ENCODE measurements around the gene GPC5. TPM values are rescaled to one million over a fixed set of nuclear protein-coding genes. Genes with fewer than 3 reads are reported as not detected.
"Not testable (repeated sequence)": the region's sequence is repeated elsewhere in the genome, so short reads cannot be mapped to it uniquely, and the experiment has no call there.

Gene GPC5
- under 1 TPM in 1 of 4 donors, not detected in 3; 0.47 TPM for total RNA-seq

- peak; percentile 94 for ATAC-seq
- no peaks in the 10 kb centered on the region for H3K9me3 ChIP-seq
- peaks cover 0 to 21% (median 11%) of the 10 kb centered on the region in 3 donors for H3K4me1 ChIP-seq
- 0 to 8% methylated on average over 5 to 7 of the region's 76 CpGs for WGBS, 2 donors (ENCODE audit: low coverage in 1 of 2)
- peak within 1 kb of the TSS; percentile 7 to 56 for H3K4me3 ChIP-seq
- H3K27ac ChIP-seq: no peak within 1 kb of the TSS
- H3K27me3 ChIP-seq: peaks cover 85% of the 10 kb centered on the region
- TF ChIP-seq EP300 (IDR thresholded peaks at IDR 0.05) (no peak), POLR2A (IDR thresholded peaks at IDR 0.05) (no peak)
- no peaks in the 10 kb centered on the region for H3K36me3 ChIP-seq
Measured at GRCh38 chr13:91398413-91399188, at the start of gene GPC5. Gene GPC5, plus strand, starts transcription at chr13:91398621.

- Histone ChIP-seq H3K9me3 (no peaks in the 10 kb centered on the region), H3K4me3 (peak overlapping the region; percentile 64 to 98), H3K27me3 (peaks cover 13% of the 10 kb centered on the region), H3K27ac (peak overlapping the region; percentile 59 to 97 (median 96)), H3K36me3 (peaks cover 0 to 33% of the 10 kb centered on the region in 2 donors), H3K4me1 (peaks cover 0 to 52% (median 3%) of the 10 kb centered on the region in 3 donors)
- TF ChIP-seq EP300 (IDR thresholded peaks at IDR 0.05) (no peak), POLR2AphosphoS5 (IDR thresholded peaks at IDR 0.05) (peak; percentile 58), POLR2A (IDR thresholded peaks at IDR 0.05) (peak in 1 of 2 donors; percentile 17), CTCF (IDR thresholded peaks at IDR 0.05) (peak; percentile 93 to 97 (median 94))
- WGBS, 2 donors (ENCODE audit: low coverage in 1 of 2): 0% methylated on average over 4 to 6 of the region's 46 CpGs
- ATAC-seq: peak; percentile 87
Measured at GRCh38 chr13:91348906-91349435, 49.5 kb upstream of the GPC5 start.

- Histone ChIP-seq H3K4me1 (peaks cover 0 to 55% (median 3%) of the 10 kb centered on the region in 3 donors), H3K4me3 (no peak overlapping the region), H3K36me3 (peaks cover 0 to 35% of the 10 kb centered on the region in 2 donors), H3K9me3 (no peaks in the 10 kb centered on the region), H3K27me3 (peaks cover 4% of the 10 kb centered on the region), H3K27ac (no peak overlapping the region)
- ATAC-seq: no peak
- TF ChIP-seq POLR2A (IDR thresholded peaks at IDR 0.05) (no peak), CTCF (IDR thresholded peaks at IDR 0.05) (no peak)
- 75 to 81% methylated on average over 4 to 5 of the region's 5 CpGs for WGBS, 2 donors (ENCODE audit: low coverage in 1 of 2)
Measured at GRCh38 chr13:91349992-91350911, 48.2 kb upstream of the GPC5 start.

GRCh38 chr13:91351123-91351522 is 47.3 kb upstream of the GPC5 start:
- Histone ChIP-seq H3K4me1 (peaks cover 0 to 55% (median 3%) of the 10 kb centered on the region in 3 donors), H3K27ac (no peak overlapping the region), H3K27me3 (no peaks in the 10 kb centered on the region), H3K9me3 (no peaks in the 10 kb centered on the region), H3K36me3 (peaks cover 0 to 42% of the 10 kb centered on the region in 2 donors), H3K4me3 (no peak overlapping the region)
- TF ChIP-seq EP300 (IDR thresholded peaks at IDR 0.05): no peak
- no peak for TF ChIP-seq POLR2AphosphoS5 (IDR thresholded peaks at IDR 0.05)
- no peak for TF ChIP-seq CTCF (IDR thresholded peaks at IDR 0.05)
- no peak for TF ChIP-seq POLR2A (IDR thresholded peaks at IDR 0.05)
- no peak for ATAC-seq
- 91 to 93% methylated on average over 5 of the region's 5 CpGs for WGBS, 2 donors (ENCODE audit: low coverage in 1 of 2)

GRCh38 chr13:91351980-91352379 is 46.4 kb upstream of the GPC5 start:
- H3K27ac ChIP-seq: no peak overlapping the region
- WGBS, 2 donors (ENCODE audit: low coverage in 1 of 2): 59 to 73% methylated on average over 2 of the region's 2 CpGs
- peaks cover 0 to 49% (median 3%) of the 10 kb centered on the region in 3 donors for H3K4me1 ChIP-seq
- H3K9me3 ChIP-seq: no peaks in the 10 kb centered on the region
- no peak overlapping the region for H3K4me3 ChIP-seq
- no peaks in the 10 kb centered on the region for H3K27me3 ChIP-seq
- TF ChIP-seq POLR2A (IDR thresholded peaks at IDR 0.05) (no peak), EP300 (IDR thresholded peaks at IDR 0.05) (no peak), POLR2AphosphoS5 (IDR thresholded peaks at IDR 0.05) (no peak), CTCF (IDR thresholded peaks at IDR 0.05) (no peak)
- ATAC-seq: no peak
- peaks cover 0 to 50% of the 10 kb centered on the region in 2 donors for H3K36me3 ChIP-seq

- H3K4me3 ChIP-seq, H3K27ac ChIP-seq, H3K27me3 ChIP-seq, ATAC-seq, H3K9me3 ChIP-seq: not testable (repeated sequence)
- peaks cover 0 to 46% (median 3%) of the 10 kb centered on the region in 3 donors for H3K4me1 ChIP-seq
- H3K36me3 ChIP-seq: peaks cover 0 to 55% of the 10 kb centered on the region in 2 donors
- 90% methylated on average over 3 of the region's 7 CpGs; no CpG with 5 or more reads in 1 of the 2 donors for WGBS, 2 donors (ENCODE audit: low coverage in 1 of 2)
Measured at GRCh38 chr13:91352891-91353290, 45.5 kb upstream of the GPC5 start.
